Nucleus accumbens (tissue), 56 donors: ENCODE measurements around the gene BSCL2.
"Not testable (repeated sequence)": the region's sequence is repeated elsewhere in the genome, so short reads cannot be mapped to it uniquely, and the experiment has no call there.

Source experiments
- DNase-seq, 56 donors: peaks; one replicate each; lab custom pipeline; 2025; lab: John Stamatoyannopoulos, UW

BSCL2 gene

DNA sequence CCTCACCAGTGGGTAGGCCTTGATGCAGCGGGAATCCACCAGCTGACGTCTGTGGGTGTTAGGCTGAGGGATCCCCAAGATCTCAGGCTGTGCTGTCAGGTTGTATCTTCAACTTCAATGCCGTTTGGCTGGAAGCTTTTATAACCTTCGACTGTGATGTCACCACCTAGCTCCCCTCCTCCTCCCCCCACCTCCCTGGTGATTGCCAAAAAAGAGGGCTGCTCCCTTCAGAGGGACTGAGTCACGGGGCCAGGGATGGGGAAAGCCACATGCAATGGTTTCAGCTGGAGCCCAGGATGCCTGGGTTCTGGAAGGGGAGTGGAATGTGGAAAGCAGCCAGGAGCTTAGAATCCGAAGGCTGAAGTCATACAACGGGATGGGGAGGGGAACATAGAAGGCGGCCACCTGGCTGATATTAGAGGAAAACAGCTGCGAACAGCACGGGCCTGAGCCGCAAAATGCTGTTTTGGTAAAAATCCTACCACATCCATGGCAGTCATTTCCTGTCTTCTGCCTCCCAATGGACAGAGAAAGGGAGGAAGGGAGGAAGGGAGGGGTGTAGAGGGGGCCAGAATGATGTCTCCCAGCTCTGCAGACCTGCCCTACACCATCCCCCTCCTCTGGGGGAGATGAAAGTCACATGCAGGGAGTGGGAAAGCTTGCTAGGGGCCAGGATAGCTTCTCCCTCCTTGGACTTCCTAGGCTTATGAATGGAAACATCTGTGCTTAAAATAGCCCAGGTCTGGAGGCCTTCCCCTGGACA lies 17.6 kb downstream of the BSCL2 start, which contains the start of gene LRRN4CL:
Gene LRRN4CL, minus strand, starts transcription at position 110 of the 763 bp plus-strand sequence. CDS start 1,022 bp downstream, outside the sequence.
- DNase-seq = peak in 32 of 56 donors; percentile 7 to 75 (median 38)

DNA sequence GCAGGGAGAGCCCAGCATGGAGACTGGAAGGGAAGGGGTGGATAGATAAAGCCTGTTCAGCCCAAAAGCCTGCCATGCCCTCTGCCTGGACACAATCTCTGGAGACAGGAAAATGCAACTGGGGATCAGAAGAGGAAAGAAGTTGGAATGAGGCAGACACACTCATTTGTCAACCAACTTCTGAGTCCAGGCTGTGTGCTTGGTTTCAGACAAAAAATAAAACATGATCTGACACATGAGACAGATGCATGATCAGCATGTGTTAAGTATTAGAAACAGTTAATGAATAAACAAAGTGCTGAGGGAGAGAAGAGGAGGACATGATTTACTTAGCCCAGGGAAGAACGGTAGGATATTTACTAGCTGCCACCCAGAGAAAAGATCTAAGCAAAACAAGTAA lies 18.7 kb downstream of the BSCL2 start:
- DNase-seq = no peak

DNA sequence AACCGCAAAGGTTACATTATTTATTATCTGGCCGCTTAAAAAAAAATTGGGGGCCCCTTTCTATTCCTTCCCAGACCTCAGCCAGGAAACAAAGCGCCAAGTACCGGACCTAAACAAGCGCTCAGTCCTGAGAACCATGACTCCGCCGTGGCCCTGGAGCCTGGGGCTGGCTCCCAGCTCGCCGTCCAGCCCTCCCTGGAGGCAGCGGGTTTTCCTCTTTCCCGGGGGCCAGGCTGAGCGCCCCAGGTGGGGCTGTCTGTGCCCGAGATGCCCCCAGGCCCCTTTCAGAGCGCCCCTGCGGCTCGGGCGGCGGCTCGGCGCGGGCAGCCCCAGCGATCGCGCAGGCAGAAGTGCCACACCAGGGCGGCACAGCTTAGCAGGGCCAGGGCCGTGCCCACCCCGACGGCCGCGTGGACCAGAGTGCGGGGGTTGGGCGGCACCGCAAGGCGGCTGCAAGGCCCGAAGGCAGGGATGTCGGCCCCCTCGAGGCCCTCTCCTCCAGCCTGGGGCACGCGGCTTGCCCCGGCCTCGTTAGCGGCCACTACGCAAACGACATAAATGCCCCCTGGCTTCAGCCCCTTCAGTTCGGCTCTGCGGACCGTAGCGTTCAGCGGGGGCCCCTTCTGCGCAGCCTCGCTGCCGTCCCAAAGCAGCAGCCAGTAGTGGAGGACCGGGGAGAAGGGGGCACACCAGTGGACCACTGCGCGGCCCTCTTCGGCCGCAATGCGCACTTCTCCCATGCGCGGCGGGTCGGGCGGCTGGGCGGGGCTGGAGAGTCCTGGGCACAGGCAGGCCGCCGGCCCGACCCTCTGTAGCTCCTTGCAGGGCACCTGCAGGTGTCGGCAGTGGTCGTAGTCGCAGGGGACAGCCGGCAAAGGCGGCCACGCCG lies 19.5 kb downstream of the BSCL2 start:
- DNase-seq = no peak

DNA sequence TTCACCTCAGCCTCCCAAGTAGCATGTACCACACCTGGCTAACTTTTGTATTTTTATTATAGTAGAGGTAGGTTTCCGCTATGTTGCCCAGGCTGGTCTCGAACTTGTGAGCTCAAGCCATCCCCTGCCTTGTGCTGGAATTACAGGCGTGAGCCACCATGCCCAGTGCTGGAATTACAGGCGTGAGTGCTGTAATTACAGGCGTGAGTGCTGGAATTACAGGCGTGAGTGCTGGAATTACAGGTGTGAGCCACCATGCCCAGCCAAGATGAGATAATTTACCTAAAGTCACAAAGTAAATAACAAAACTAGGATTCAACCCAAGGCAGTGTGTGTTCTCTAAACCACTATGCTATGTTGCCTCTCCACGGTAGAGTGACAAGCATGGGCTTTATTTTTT lies 24.7 kb downstream of the BSCL2 start:
- no peak for DNase-seq

DNA sequence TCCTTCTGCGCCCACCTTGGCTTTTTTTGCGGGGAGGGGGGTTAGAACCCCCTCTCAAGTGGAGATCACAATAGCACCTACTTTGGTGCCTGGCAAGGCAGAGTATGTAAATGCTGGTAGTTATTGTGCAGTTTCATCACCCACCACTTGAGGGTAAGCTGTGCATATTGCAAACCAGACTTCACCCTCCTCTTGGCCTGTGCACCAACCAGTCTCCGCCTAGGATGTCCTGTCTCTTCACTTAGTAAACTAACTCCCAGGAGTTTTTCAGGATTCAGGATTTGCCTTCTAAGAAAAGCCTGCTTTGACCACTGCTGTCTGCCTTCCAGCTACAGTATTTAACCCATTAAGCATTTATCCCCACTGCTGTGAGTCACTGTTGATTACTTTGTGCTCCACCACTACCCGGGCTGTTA lies 26.4 kb downstream of the BSCL2 start:
- no peak for DNase-seq

DNA sequence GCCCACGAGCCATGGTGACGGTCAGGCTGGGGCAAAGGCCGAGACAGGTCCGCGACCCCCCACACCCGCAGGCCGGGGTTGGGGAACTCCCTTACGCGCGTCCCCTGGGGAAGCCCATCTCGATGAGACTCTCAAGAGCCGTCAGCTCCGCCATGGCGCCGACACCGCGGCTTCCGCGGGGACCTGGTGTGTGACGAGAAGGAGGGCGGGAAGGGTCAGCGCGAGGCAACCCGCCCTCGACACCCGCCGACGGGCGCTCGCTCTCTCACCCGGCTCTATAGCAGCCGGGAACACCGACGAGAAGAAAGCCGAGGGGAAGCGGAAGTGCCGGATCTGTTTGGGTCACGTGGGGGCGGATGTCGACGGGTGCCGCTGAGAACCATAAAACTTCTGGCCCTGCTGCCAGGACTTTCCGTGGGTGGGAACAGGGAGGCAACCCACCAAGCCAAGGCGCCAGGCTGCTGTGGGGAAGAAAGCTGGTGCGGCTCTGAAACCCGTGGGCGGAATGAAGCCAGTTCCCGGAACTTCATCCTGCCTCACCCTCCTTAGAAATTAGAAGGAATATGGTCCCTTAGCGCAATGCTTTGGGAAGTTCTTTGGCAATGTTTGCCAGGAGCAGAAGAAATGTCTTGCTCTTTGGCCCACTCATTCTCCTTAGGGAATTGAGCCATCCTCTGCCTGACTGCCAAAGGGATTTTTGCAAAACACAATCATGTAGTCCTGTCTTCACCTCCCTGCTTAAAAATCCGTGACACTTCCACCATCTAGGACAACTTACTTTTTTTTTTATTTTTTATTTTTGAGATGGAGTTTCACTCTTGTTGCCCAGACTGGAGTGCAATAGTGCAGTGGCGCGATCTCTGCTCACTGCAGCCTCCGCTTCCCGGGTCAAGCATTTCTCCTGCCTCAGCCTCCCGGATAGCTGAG lies 28.2 kb downstream of the BSCL2 start, which contains the start of gene UBXN1:
Gene UBXN1, minus strand, starts transcription at position 304 of the 927 bp plus-strand sequence. Its CDS starts 150 bp downstream, at position 154.
- peak in 54 of 56 donors; percentile 45 to 93 (median 84) for DNase-seq

DNA sequence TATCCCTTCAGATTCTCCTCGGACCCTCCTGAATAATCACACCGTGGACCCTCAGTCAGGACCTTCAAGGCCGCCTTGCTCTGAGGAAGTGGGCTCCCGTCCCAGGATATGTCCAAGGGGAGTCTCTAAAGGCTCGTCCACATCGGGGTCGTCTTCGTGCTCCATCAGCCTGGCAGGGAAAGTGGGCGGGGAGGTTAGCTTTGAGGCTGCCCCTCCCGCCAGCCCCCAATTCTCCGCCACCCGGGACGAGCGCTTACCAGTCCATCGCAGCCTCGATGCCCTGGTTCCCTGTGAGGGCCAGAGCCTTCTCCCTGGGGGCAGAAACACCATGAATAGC lies 28.8 kb downstream of the BSCL2 start:
- no peak for DNase-seq

DNA sequence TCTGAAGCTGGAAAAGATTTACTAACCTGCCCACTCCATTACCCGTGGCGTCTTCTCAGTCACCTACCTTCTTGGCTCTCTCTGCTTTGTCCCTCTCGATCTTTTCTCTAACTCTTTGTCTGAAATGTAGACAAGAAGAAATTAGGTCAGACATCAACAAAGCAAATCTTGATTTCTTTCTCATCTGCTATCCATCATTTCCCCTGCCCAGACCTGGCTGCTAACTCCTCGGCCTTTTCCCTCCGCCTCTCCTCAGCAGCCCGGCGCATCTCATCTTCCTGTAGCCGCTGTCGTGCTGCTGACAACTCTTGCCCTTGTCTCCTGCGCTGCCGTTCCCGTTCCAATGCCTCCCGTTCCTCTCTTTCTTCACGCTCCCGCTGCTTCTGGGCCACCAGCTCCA lies 29.5 kb downstream of the BSCL2 start:
- DNase-seq = no peak

DNA sequence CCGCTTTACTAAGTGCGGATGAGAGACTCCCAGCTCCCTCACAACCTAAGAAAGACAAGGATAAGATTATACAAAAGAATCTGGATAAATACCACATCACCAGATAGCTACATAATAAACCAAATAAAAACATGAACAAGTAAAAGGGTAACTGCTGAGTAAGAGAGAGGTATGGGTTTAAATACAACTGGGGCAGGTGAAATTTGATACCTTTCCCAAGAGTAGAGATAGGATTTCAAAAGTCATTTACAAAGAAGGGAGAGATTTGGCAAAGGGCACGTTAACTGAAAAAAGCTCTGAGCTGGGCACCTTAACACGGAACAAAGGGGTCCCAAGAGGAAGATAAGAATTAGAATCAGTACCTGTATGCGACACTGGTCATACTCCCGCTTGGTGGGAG lies 30.1 kb downstream of the BSCL2 start:
- no peak for DNase-seq

DNA sequence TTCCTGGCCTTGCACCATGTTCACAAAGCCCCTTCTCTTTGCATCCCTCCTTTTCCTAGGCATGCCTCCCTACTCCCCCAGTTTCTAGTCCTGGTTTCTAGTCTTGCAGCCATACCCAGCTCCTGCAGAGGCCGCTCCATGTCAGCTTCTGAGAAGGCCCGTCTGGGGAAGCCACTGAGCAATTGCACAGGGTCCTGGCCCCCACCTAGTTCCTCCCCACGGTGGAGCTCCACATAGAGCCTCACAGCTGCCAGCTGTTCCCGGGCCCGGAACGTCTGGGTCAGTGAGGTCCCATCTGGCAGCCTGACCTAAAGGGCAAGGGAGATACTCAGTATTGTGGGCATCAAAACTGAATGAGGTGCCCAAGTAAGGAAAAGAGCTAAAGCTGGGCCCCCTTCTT lies 30.5 kb downstream of the BSCL2 start:
- DNase-seq = no peak

DNA sequence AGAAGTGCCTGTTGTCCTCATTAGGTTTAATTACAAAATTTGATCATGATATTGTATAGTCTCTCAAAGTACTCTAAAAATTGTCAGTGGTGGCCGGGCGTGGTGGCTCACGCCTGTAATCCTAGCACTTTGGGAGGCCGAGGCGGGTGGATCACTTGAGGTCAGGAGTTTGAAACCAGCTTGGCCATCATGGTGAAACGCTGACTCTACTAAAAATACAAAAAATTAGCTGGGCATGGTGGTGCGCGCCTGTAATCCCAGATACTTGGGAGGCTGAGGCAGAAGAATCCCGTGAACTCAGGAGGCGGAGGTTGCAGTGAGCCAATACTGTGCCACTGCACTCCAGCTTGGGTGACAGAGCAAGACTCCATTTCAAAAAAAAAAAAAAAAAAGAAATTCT lies 31.8 kb downstream of the BSCL2 start:
- DNase-seq = not testable (repeated sequence)

DNA sequence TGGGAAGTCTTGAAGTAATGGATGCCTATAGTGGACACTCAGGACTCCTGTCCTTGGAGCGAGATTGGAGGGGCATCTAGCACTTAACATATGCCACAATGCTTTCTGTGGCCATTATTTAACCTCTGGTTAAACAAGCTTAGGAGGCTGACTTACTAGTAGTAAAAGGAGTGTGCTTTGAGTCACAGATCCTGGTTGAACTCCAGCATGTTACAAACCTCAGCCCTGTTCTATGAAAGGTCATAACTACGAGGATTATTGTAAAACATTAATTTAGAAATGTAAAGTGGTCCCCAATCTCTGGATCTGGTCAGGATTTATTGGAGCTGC lies 34.1 kb downstream of the BSCL2 start:
- DNase-seq = no peak

DNA sequence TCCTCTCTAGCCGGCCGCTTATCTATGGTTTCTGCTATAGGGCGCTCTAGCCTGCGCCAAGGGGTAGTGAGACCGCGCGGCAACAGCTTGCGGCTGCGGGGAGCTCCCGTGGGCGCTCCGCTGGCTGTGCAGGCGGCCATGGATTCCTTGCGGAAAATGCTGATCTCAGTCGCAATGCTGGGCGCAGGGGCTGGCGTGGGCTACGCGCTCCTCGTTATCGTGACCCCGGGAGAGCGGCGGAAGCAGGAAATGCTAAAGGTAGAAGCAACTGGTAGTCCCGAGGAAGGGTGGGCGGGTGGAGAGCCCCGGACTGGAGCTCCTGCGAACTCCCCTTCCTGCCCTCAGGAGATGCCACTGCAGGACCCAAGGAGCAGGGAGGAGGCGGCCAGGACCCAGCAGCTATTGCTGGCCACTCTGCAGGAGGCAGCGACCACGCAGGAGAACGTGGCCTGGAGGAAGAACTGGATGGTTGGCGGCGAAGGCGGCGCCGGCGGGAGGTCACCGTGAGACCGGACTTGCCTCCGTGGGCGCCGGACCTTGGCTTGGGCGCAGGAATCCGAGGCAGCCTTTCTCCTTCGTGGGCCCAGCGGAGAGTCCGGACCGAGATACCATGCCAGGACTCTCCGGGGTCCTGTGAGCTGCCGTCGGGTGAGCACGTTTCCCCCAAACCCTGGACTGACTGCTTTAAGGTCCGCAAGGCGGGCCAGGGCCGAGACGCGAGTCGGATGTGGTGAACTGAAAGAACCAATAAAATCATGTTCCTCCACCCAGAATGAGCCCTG lies 35.4 kb downstream of the BSCL2 start, which contains the start of the genes LBHD1 and UQCC3:
Gene LBHD1, minus strand, starts transcription at position 660 of the 782 bp plus-strand sequence. CDS start 2,236 bp downstream, outside the sequence.
Gene UQCC3, plus strand, starts transcription at position 66 of the 782 bp plus-strand sequence. Its CDS starts 73 bp downstream, at position 139.
- peak in 55 of 56 donors; percentile 34 to 89 (median 75) for DNase-seq

DNA sequence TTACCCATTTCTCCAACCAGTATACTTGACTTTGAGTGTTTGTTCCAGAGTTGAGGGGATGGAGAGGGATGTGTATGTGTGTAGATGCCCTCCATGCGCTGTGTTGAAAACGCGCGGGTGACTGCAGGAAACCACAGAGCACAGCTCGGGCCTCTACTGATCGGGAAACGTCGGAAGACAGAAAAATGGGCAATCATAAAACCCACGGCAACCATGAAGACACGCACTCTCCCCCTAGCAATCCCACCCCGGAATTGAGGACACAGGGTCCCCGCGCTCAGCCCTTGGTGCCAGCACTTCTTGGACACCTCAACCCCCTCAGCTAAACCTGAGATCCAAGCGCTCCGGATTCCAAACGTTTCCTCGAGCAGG lies 36.0 kb downstream of the BSCL2 start:
- peak in 1 of 56 donors; percentile 61 for DNase-seq

DNA sequence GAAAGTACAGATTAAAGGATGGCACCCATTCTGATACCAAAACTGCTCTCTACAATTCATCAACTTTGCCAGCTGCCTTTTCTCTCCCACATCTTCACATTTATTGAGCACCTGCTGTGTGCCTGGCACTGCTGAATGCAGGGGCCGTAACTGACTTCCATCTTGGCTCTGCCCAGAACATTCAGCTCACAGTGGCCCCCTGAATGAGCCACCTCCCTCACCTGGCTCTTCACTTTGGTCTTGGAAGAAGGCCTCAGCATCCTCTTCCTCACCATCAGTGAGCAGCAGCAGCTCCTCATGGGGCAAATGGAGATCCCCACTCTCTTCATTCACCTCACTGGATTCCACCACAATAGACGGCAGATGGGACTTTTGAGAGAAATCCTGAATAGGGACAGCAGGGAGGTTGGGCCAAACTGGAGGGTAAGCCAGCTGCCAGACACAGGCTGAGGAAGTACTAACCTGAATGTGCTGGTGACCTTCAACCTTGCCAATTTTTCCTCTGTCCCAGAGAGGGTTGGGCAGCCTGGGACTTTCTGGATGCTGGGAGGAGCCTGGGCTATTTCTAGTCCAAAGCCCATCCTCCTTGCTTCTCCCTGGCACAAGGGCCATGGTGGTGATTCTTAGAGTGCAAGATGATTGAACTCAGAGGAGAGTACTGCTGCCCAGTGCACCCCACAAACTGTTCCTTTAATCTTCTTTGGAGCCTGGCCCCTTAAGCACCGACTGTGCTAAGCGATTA lies 37.6 kb downstream of the BSCL2 start:
- no peak for DNase-seq

DNA sequence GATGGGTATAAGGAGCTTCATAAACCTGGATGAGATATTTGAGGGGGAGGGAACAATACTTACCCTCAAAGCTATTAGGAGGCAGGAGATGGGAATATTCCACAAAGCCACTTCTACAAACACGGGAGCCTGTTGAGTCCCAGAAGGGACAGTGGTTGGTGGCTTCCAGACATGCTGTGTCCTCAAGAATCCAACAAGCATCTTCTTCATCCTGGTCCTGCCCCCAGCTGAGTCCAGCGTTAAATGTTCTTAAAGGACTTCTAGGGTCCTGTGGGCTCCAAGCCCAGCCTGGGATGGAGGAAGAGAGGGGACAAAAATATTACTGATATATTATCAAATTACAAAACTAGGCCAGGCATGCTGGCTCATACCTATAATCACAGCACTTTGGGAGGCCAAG lies 39.8 kb downstream of the BSCL2 start:
- DNase-seq = no peak

DNA sequence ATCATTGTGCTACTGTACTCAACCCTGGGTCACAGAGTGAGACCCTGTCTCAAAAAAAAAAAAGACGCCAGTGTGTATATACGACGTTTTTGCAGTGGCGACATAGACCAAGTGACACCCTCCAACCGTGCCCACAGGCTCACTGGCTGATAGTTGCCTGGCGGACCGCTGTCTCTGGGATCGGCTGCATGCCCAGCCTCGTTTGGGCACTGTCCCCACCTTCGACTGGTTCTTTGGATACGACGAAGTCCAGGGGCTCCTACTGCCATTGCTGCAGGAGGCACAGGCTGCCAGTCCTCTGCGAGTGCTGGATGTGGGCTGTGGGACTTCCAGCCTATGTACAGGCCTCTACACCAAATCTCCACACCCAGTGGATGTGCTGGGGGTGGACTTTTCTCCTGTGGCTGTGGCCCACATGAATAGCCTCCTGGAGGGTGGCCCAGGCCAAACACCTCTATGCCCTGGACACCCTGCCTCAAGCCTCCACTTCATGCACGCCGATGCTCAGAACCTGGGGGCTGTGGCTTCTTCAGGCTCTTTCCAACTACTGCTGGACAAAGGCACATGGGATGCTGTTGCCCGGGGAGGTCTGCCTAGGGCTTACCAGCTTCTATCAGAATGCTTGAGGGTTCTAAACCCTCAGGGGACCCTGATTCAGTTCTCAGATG lies 40.8 kb downstream of the BSCL2 start:
- DNase-seq = no peak

DNA sequence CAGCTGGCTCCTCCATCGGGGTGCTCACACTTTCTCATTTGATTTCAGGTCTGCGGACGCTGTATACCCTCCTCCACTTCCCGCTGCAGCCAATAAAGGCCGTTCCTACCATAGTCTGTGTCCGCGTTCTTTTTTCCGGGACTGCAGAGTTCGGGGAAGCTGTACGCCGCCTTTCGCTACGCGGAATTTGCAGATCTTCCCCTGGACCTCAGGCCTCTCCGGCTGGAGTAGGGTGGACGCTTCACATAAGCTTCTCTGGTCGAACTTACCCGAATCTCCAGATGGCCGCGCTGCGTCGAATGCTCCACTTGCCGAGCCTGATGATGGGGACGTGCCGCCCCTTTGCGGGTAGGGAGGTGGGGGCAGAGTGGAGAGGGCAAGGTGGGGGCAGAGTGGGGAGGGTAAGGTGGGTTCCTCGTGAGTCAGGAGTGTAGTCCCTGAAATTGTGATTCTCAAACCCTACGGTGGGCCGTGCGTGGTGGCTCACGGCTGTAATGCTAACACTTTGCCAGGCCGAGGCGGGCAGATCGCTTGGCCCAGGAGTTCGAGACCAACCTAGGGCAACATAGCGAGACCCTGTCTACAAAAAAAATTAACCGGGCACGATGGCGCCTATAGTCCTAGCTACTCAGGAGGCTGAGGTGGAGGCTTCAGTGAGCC lies 41.5 kb downstream of the BSCL2 start:
- peak in 28 of 56 donors; percentile 14 to 79 (median 52) for DNase-seq
